ENCODE measurements around the gene PLCH1.

GRCh38 chr3:155352900-155353490 is 391.9 kb downstream of the PLCH1 start:
- TF ChIP-seq TAF1 (conservative IDR thresholded peaks at IDR 0.05) (no peak), MAX (IDR thresholded peaks at IDR 0.05) (no peak), REST (IDR thresholded peaks at IDR 0.05) (no peak), YY1 (IDR thresholded peaks at IDR 0.05) (no peak), GABPA (IDR thresholded peaks at IDR 0.05 in 1 of 2, conservative IDR thresholded peaks at IDR 0.05 in 1 of 2) (no peak), RXRA (IDR thresholded peaks at IDR 0.05) (no peak)
- TF ChIP-seq, protein P1, sequence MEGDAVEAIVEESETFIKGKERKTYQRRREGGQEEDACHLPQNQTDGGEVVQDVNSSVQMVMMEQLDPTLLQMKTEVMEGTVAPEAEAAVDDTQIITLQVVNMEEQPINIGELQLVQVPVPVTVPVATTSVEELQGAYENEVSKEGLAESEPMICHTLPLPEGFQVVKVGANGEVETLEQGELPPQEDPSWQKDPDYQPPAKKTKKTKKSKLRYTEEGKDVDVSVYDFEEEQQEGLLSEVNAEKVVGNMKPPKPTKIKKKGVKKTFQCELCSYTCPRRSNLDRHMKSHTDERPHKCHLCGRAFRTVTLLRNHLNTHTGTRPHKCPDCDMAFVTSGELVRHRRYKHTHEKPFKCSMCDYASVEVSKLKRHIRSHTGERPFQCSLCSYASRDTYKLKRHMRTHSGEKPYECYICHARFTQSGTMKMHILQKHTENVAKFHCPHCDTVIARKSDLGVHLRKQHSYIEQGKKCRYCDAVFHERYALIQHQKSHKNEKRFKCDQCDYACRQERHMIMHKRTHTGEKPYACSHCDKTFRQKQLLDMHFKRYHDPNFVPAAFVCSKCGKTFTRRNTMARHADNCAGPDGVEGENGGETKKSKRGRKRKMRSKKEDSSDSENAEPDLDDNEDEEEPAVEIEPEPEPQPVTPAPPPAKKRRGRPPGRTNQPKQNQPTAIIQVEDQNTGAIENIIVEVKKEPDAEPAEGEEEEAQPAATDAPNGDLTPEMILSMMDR (IDR thresholded peaks at IDR 0.05; ENCODE audit: low read depth, low read length, missing input control), result peak; percentile 51
- TF ChIP-seq, protein P2, sequence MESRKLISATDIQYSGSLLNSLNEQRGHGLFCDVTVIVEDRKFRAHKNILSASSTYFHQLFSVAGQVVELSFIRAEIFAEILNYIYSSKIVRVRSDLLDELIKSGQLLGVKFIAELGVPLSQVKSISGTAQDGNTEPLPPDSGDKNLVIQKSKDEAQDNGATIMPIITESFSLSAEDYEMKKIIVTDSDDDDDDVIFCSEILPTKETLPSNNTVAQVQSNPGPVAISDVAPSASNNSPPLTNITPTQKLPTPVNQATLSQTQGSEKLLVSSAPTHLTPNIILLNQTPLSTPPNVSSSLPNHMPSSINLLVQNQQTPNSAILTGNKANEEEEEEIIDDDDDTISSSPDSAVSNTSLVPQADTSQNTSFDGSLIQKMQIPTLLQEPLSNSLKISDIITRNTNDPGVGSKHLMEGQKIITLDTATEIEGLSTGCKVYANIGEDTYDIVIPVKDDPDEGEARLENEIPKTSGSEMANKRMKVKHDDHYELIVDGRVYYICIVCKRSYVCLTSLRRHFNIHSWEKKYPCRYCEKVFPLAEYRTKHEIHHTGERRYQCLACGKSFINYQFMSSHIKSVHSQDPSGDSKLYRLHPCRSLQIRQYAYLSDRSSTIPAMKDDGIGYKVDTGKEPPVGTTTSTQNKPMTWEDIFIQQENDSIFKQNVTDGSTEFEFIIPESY (IDR thresholded peaks at IDR 0.05), result no peak
